ENCODE measurements around the gene RPS8.
"Not testable (repeated sequence)": the region's sequence is repeated elsewhere in the genome, so short reads cannot be mapped to it uniquely, and the experiment has no call there.

RPS8 gene

DNA sequence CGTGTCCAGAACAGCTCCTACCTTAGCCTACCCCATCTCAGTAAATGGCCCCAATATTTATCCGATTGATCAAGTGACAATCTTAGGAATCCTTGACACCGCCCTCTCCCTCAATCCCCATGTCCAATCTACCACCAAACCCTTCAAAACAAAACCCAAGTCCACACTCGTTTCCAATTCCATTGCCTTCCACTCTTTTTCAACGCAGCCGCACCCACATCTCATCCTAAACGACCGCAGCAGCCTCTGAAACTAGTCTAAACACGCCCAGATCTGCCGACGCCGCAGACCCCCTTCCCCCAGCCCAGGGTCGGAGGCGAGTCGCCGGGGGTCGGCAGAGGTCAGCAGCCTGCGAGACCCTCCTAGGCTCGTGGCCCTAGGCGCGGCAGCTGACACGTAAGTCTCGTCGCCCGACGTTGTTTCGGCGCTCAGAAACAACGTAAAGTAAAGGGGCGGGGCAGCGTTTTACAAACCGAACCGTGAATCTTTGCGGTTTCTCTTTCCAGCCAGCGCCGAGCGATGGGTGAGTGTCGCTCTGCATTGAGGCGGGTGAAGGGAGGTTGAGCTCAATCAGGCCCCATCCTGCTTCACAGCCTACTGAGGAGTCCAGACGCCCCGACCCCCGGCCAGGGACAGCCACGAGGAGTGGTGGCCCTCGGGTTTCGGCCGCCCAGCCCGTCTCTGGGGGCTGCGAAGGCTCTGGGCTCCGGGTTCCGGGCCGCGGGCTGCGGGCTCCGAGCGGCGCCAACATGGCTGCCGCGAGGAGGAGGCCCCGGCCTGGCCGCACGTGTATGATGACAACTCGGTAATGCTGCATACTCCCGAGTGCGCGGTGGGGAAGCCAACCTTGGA, at the start of gene RPS8:
TSS of gene RPS8 (plus strand) at position 463 of the 852 bp plus-strand sequence. CDS start at position 520, 57 bp downstream.
- DNase-seq: peak; percentile 75

DNA sequence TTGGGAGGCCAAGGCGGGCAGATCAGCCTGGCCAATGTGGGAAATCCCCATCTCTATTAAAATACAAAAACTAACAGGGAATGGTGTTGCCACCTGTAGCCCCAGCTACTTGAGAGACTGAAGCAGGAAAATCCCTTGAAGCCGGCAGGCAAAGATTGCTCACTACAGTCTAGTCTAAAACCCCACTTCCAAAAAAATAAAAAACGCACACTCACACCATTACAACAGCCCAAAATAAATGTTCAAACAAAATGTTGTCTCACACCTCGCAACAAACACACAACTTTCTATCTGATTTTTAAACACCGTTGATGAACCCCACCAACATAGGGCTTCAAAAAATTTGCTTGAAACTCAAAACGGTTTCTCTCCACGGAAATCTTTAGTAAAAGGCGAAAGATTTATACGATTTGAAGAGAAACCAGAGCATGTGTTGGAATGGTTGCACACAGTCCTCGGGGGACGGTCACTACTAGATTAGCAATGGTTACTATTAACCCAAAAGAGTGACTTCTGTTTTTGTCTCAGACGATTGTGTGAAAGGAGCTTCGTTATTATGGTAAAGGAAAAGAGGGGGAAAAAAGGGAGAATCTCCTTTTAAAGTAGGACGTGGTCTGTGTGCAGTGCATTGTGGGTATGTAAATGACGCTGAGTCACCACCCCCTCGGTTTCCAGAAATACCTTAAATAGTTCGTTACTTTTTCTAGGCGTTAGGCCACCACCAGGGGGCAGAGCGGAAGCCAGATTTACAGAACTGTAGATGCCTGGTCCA, 44.4 kb upstream of the RPS8 start, which contains the start of gene RNU5D-1:
TSS of gene RNU5D-1 (minus strand) at position 430 of the 772 bp plus-strand sequence.
- DNase-seq: peak; percentile 95

DNA sequence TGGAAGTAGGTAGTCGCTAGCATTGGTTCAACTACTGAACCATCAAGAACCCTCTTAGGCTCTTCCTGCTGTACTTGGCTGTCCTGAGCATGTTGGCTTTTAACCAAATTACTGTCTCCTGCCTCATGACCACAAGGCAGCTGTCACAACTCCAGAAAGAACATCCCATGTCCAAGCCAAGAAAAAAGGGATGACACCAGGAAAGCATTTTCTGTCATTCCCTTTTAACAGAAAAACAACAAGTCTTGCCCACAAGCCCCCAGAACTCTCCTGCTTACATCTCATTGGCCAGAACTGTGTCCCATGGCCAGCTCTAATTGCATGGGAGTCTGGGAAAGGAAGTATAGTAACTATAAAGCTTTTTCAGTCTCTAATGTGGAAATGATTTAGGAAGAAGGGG, 42.0 kb upstream of the RPS8 start:
- DNase-seq: no peak

DNA sequence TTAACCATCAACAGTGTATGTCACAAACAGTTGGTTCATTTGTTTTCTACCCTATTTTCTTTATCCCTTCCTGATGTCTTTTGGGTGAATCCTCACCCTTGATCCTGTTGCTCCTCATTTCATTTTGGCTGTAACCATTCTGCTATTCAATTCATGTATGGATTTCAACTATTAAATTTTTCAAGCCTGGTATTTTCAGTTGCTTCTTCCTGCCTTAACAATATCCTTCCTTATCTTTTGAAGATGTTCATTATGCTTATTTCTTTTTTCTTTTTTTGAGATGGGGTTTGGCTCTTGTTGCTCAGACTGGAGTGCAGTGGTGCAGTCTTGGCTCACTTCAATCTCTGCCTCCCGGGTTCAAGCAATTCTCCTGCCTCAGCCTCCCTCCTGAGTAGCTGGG, 41.6 kb upstream of the RPS8 start:
- no peak for DNase-seq

DNA sequence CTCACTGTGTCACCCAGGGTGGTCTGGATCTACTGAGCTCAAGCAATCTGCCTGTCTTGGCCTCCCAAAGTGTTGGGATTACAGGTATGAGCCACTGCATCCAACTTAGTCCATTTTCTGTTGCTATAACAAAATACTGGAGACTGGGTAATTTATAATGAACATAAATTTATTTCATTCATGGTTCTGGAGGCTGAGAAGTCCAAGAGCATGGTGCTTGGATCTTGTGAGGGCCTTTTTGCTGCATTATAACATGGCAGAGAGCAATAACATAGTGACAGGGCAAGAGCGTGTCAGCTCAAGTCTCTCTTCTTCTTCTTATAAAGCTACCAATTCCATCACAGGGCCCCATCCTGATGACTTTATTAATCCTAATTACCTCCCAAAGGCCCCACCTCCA, 39.3 kb upstream of the RPS8 start:
- DNase-seq: no peak

DNA sequence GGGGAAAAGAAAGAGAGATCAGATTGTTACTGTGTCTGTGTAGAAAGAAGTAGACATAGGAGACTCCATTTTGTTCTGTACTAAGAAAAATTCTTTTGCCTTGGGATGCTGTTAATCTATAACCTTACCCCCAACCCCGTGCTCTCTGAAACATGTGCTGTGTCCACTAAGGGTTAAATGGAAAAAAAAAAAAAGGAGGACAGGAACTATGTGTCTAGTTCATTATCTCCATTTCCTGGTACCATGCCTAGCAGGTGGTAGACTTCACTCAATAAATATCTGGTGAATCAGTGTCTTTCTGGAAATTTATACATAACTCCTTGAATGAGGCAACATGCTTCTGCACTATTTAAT, 36.4 kb upstream of the RPS8 start:
- not testable (repeated sequence) for DNase-seq

DNA sequence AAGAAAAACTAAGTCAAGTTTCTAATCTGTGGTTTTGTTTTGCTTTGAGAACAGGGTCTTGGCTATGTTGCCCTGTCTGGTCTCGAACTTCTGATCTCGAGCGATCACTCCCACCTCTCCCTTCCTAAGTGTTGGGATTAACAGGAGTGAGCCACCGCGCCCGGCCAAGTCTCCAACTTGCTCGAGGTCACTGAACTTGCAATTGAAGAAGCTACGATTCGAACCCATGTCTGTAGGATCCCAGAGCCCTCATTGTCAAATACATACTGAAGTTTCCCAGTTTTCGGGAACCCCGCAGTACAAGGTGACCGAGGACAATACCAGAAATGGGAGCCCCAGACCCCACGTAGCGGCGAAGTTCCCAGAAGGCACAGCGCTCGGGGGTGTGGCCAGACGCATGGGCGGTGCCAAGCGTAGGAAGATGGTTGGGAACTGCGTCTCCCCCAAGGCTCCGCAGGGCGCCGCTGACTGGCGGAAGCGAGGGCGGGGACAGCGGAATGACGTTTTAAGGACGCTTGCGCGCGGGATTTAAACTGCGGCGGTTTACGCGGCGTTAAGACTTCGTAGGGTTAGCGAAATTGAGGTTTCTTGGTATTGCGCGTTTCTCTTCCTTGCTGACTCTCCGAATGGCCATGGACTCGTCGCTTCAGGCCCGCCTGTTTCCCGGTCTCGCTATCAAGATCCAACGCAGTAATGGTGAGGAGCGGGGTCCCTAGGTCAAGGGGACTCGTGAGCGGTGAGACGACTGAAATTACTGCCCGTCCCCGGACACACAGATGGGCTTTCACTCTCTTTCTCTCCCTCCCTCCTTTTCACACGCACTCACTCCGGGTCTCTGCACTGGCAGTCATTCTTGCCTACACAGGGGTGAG, 35.8 kb upstream of the RPS8 start, which contains the start of gene KIF2C:
TSS of gene KIF2C (plus strand) at position 531 of the 872 bp plus-strand sequence. CDS start at position 627, 96 bp downstream.
- peak; percentile 90 for DNase-seq

DNA sequence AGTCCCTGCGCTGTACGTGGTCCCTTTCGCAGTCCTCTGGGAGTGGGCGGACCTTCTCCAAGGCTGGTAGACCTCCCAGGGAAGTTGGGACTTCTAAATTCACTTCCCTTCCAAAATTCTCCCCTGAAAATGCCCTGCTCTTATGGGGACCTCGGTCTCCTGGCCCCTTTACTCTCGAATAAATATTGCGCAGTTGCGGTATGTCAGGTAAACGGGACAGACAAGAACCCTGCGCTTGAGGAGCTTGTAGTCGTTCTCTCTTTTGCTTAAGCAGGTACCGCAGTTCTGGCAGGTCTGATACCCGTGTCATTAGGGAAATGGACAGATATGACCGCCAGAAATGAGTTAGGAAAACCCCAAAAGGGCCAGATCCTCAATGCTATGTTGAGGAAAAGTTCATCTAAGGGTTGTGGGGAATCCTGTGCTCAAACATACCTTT, 35.1 kb upstream of the RPS8 start:
- no peak for DNase-seq

DNA sequence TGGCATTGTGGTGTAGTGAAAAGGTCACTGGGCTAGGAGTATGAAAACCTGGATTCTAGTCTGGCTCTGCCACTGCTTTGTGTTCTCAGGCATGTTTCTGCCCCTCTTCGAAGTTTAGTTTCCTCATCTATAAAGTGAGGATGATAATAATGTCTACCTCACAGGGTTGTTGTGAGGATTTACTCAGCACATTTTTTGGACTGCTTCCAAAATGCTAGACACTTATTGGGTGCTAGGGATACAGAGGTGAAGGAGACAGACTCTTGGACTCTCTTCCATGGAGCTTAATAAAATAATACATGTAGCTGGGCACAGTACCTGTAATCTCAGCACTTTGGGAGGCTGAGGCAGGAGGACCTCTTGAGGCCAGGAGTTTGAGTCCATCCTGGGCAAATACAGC, 32.1 kb upstream of the RPS8 start:
- no peak for DNase-seq

DNA sequence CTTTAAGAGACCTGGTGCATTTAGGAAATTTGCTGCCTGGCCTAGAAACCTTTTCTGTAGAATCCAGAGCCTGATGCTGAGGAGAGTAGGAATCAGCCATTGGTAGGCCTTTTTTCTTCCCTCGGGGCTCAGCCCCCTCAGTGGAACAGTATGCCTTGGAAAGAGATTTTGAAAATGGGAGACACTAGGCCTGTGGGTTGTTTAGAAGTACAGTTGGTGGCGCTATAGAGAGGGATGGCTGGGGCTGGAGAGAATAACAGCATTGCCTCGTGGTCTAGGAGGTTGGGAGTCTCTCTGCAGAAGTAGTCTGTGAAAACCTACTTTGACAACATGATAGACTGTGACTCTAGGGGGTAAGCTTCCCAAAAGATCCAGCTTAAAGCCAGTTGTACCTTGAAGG, 27.5 kb upstream of the RPS8 start:
- DNase-seq: no peak

DNA sequence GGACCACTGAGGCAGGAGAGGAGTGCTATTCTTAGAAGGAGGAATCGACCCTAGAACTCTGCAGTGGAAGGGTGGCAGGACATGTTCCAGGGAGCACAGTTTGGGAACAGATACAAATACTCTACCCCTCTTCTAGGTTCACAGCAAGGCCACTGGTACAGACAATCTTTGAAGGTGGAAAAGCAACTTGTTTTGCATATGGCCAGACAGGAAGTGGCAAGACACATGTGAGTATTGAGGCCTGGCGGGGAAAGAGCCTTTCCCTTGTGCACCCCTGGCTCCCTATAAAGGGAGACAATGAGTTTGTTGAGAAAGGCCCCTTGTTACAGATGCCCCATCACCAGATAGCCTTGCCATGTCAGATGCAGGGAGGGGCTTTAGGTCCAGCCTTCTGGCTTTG, 17.9 kb upstream of the RPS8 start:
- DNase-seq: no peak

DNA sequence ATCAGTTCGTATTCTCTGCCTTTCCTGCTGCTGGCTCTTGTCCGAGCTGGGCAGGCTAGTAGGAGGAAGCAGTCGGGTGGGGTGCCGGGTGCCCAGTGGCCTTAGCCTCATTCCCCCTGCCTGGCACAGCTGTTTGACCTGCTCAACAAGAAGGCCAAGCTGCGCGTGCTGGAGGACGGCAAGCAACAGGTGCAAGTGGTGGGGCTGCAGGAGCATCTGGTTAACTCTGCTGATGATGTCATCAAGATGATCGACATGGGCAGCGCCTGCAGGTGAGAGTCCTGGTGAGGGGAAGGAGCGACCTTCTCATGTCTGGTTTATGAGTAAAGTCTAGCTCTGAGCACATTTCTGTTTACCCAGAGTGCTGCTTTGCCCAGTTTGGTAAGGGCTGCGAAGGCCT, 16.3 kb upstream of the RPS8 start:
- no peak for DNase-seq

DNA sequence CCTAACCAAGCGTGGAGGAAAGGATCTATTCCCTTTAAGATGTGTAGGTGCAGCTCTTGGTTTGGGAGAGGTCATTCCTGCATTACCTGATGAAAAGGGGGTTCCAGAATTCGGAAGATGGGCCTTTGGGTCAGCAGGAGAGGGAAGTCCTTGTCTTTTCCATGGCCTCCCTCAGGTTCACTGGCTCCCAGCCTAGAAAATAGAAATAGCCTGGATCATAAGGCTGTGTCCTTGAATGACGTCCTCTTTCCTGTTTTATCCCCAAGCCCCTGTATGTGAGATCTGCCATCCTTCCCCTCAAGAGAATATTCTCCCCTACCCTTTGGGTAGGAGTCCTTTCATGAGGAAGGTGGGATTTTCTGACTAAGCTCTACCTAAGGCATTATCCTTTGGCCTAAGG, 14.5 kb upstream of the RPS8 start:
- no peak for DNase-seq

DNA sequence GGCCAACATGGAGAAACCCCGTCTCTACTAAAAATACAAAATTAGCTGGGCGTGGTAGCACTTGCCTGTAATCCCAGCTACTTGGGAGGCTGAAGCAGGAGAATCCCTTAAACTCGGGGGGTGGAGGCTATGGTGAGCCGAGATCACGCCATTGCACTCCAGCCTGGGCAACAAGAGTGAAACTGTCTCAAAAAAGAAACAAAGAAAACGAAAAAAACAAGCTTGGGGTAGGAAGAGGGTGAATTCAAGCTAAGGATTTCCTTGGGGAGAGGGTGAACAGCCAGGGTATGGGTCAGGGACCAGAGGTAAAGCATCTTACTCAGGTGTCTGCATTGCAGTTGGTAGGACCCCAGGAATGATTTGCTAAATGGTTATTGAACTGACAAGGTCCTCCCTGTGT, 8.9 kb upstream of the RPS8 start:
- DNase-seq: not testable (repeated sequence)

DNA sequence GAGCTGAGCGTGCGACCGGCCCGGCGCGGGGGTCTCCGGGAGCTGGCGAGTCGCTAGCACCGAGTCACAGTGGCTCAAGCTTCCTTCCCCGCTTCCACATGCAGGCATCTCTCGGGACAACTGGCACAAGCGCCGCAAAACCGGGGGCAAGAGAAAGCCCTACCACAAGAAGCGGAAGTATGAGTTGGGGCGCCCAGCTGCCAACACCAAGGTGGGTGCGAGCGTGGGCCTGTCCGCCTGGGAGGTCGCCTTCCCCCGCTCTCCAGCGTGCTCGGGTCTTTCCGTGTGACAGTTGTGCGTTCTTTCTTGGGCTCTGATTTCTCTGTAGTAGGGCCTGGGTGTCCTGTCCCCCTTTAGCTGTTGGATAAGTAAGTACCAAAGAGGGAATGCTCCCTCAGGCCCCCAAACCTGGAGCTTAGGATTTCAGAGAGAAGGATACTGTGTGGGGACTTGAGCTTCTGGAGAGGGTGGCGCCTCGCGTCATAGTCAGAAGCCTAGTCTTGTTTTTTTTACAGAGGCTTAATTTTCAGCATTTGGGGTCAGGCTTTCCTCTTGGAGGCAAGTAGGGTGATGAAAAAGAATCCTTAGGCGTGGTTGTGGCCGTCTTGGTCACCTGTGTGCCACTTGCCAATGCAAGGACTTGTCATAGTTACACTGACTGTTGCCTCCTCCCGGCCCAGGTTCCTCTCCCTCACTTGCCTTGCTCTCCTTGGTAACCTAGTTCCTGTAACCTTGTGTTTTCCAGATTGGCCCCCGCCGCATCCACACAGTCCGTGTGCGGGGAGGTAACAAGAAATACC, 790 bp downstream of the RPS8 start:
- DNase-seq: no peak

DNA sequence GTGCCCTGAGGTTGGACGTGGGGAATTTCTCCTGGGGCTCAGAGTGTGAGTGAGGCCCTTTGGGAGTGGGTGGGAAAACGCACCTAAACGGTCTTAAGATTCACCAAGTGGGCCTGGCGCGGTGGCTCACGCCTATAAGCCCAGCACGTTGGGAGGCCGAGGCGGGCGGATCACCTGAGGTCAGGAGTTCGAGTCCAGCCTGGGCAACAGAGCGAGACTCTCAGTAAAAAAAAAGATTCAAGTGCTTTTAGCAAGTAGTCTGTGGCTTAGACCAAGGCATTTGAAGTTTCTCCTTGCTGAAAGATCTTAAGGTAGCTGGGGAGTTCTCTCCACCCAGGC, 1.4 kb downstream of the RPS8 start:
- no peak for DNase-seq

DNA sequence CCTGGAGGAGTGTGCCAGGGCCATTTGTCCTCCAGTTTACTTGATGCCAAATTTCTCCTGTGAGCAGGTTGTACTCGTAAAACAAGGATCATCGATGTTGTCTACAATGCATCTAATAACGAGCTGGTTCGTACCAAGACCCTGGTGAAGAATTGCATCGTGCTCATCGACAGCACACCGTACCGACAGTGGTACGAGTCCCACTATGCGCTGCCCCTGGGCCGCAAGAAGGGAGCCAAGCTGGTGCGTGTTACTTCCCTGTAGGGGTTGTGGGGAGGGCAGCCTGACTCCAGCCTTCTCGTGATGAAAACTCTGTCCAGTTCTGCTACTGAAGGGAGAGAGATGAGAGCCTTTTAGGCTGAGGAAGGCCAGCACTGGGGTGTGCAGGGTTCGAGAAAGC, 2.2 kb downstream of the RPS8 start:
- no peak for DNase-seq

DNA sequence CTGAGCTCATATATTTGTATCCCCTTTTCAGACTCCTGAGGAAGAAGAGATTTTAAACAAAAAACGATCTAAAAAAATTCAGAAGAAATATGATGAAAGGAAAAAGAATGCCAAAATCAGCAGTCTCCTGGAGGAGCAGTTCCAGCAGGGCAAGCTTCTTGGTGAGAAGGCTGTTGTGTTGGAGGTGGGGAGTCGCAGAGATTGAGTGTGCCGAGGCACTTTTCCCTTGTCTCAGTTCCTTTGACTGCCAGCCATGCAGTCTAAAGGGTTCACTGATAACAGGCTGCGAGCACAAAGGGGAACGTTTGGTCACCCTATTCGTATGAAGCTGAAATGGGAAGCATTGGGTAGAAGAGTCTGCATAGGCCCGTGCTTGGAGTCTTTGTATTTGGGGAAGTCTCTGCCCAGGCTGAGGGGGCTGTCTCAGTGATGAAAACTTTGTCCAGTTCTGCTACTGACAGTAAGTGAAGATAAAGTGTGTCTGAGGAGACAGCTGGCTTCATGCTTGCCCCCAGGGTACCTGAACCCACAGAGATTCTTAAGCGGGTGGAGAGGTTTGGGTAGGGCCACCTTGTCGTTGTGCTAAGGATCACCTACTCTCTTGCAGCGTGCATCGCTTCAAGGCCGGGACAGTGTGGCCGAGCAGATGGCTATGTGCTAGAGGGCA, 2.8 kb downstream of the RPS8 start:
- no peak for DNase-seq

DNA sequence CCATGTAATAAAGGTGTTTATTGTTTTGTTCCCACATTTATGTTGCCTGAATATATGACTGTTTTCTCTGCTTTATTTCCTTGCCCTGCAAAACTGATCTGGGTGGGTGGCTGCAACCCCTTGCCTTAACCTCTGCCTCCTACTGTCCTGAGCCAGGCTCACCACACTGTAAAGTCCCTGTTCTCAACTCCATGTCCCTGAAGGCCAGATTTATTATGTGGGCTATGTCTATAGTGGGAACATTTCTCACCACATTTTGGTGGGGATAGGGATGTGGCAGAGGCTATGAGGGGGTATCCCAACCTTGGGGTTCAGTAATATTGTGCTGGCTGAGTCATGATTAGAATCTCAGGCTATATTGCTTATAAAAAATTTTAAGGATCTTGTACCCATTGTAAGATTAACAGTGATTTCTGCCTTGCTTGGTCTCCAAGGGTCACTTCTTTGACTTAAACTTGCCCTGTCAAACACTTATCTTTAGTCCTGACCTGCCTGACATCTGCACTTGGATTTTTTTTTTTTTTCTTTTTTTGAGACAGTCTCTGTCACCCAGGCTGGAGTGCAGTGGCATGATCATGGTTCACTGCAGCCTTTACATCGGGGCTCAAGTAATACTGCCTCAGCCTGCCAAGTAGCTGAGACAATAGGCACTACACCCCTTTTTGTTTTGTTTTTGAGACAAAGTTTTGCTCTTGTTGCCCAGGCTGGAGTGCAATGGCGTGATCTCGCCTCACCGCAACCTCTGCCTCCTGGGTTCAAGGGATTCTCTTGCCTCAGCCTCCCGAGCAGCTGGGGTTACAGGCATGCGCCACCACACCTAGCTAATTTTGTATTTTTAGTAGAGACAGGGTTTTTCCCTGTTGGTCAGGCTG, 3.6 kb downstream of the RPS8 start:
- no peak for DNase-seq

DNA sequence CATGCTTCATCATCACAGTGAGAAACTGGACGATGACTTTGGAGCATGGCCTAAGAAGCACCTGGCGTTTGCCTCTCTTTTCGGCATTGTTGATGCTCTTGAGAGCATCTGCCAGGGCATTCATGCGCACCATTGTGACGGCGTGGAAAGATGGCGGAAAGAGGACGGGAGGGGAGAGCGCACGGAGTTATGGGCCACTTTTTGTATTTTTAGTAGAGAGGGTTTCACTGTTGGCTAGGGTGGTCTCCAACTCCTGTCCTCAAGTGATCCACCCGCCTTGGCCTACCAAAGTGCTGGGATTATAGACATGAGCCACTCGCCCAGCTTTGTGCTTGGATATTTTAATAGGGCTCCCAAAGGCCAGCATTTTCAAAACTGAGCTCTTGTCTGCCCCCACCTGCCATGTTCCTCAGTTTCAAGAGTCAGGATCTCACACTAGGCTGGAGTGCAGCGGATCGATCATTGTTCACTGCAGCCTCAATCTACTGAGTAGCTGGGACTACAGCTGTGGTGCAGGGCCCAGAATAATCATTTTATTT, 5.3 kb downstream of the RPS8 start:
- DNase-seq: no peak
